H9 (cell line): Measurements from ENCODE around the gene NOC3L. TPM values are rescaled to one million over a fixed set of nuclear protein-coding genes. Genes with fewer than 3 reads are reported as not detected.

Experiments
- DNase-seq: peaks from one replicate; pipeline ENCODE4 v3.0.0-alpha.2; 2017
- H2AFZ ChIP-seq: one replicate; pipeline ENCODE4 v1.6.1; 2013; ENCODE audit warnings: mild to moderate bottlenecking, low read length, control low read depth, moderate library complexity
- H2AK5ac ChIP-seq: 2 replicates; pipeline ENCODE4 v1.6.1; 2013; ENCODE audit warnings: low read length, control low read depth, mixed read lengths; ENCODE audit not compliant: insufficient read length
- H2BK120ac ChIP-seq: one replicate; pipeline ENCODE4 v1.6.1; 2013; ENCODE audit warnings: low read depth, mild to moderate bottlenecking, low read length, control low read depth, inconsistent platforms; ENCODE audit not compliant: poor library complexity, severe bottlenecking
- H2BK12ac ChIP-seq: 2 replicates; pipeline ENCODE4 v1.6.1; 2013; ENCODE audit warnings: low read length, control low read depth, mixed read lengths, low read depth; ENCODE audit not compliant: insufficient read length
- H2BK15ac ChIP-seq: 2 replicates; pipeline ENCODE4 v1.6.1; 2013; ENCODE audit warnings: low read depth, low read length, control low read depth
- H2BK20ac ChIP-seq: one replicate; pipeline ENCODE4 v1.6.1; 2013; ENCODE audit warnings: low read depth, mild to moderate bottlenecking, low read length, control low read depth, inconsistent platforms; ENCODE audit not compliant: poor library complexity, severe bottlenecking
- H2BK5ac ChIP-seq: 2 replicates; pipeline ENCODE4 v1.6.1; 2013; ENCODE audit warnings: low read length, control low read depth, mixed read lengths; ENCODE audit not compliant: insufficient read length
- H3K14ac ChIP-seq: 2 replicates; pipeline ENCODE4 v1.6.1; 2013; ENCODE audit warnings: low read length, control low read depth; ENCODE audit not compliant: insufficient read depth
- H3K18ac ChIP-seq: 2 replicates; pipeline ENCODE4 v1.6.1; 2013; ENCODE audit warnings: low read depth, mild to moderate bottlenecking, mixed read lengths, low read length, control low read depth; ENCODE audit not compliant: insufficient read length
- H3K23ac ChIP-seq: 2 replicates; pipeline ENCODE4 v1.6.1; 2013; ENCODE audit warnings: low read length, control low read depth, mixed read lengths, low read depth; ENCODE audit not compliant: insufficient read length
- H3K23me2 ChIP-seq: 2 replicates; pipeline ENCODE4 v1.6.1; 2013; ENCODE audit warnings: low read depth, mild to moderate bottlenecking, mixed read lengths, low read length, control low read depth; ENCODE audit not compliant: insufficient read length, poor library complexity, severe bottlenecking
- H3K27ac ChIP-seq: 2 replicates; pipeline ENCODE4 v1.5.1; 2013; ENCODE audit warnings: low read length, control low read depth, mixed read lengths, low read depth; ENCODE audit not compliant: insufficient read length
- H3K27me3 ChIP-seq: 2 replicates; pipeline ENCODE4 v1.6.1; 2013; ENCODE audit warnings: low read length, control low read depth, inconsistent platforms; ENCODE audit not compliant: insufficient read depth
- H3K4ac ChIP-seq: 2 replicates; pipeline ENCODE4 v1.6.1; 2013; ENCODE audit warnings: low read depth, mild to moderate bottlenecking, control low read depth, inconsistent platforms, low read length, moderate library complexity
- H3K4me1 ChIP-seq: 2 replicates; pipeline ENCODE4 v1.6.1; 2013; ENCODE audit warnings: low read length, control low read depth, inconsistent platforms; ENCODE audit not compliant: insufficient read depth
- H3K4me2 ChIP-seq: 2 replicates; pipeline ENCODE4 v1.6.1; 2013; ENCODE audit warnings: low read length, control low read depth, mixed read lengths; ENCODE audit not compliant: insufficient read length, insufficient read depth
- H3K56ac ChIP-seq: 2 replicates; pipeline ENCODE4 v1.6.1; 2013; ENCODE audit warnings: low read depth, mild to moderate bottlenecking, mixed read lengths, low read length, control low read depth; ENCODE audit not compliant: insufficient read length
- H3K79me1 ChIP-seq: 2 replicates; pipeline ENCODE4 v1.6.1; 2013; ENCODE audit warnings: low read depth, mild to moderate bottlenecking, moderate library complexity, low read length, control low read depth, inconsistent platforms; ENCODE audit not compliant: insufficient read depth, poor library complexity, severe bottlenecking
- H3K79me2 ChIP-seq: 2 replicates; pipeline ENCODE4 v1.6.1; 2013; ENCODE audit warnings: low read length, control low read depth, inconsistent platforms; ENCODE audit not compliant: insufficient read depth
- H3K9ac ChIP-seq: 2 replicates; pipeline ENCODE4 v1.6.1; 2013; ENCODE audit warnings: low read length, control low read depth, mixed read lengths; ENCODE audit not compliant: insufficient read length; ENCODE audit errors: extremely low read depth
- H3K9me3 ChIP-seq: one replicate; pipeline ENCODE4 v1.6.1; 2013; ENCODE audit warnings: low read depth, low read length, inconsistent platforms; ENCODE audit not compliant: control insufficient read depth
- H3T11ph ChIP-seq: one replicate; pipeline ENCODE4 v1.6.1; 2013; ENCODE audit warnings: mild to moderate bottlenecking, low read length, control low read depth, inconsistent platforms
- H4K20me1 ChIP-seq: one replicate; pipeline ENCODE4 v1.6.1; 2013; ENCODE audit not compliant: control insufficient read depth, insufficient read length, insufficient read depth
- H4K5ac ChIP-seq: 2 replicates; pipeline ENCODE4 v1.6.1; 2013; ENCODE audit warnings: low read depth, mild to moderate bottlenecking, mixed read lengths, low read length, control low read depth; ENCODE audit not compliant: insufficient read length
- H4K8ac ChIP-seq: replicated peaks from 2 replicates; pipeline ENCODE4 v1.6.1; 2013; ENCODE audit warnings: low read length, control low read depth, mixed read lengths, low read depth; ENCODE audit not compliant: insufficient read length
- H4K91ac ChIP-seq: 2 replicates; pipeline ENCODE4 v1.6.1; 2013; ENCODE audit warnings: low read depth, mild to moderate bottlenecking, moderate library complexity, mixed read lengths, low read length, control low read depth; ENCODE audit not compliant: insufficient read length
- H3K27ac Mint-ChIP-seq, 3 experiments: 2 replicates in 2 of 3; 3 replicates in 1 of 3; pipeline ENCODE4 v1.8.0; 2020 to 2021; ENCODE audit warnings: mixed read lengths in 3 of 3, mild to moderate bottlenecking in 1 of 3, moderate library complexity in 1 of 3
- H3K27me3 Mint-ChIP-seq: 2 replicates; pipeline ENCODE4 v1.8.0; 2021; ENCODE audit warnings: low read depth, mild to moderate bottlenecking, moderate library complexity, mixed read lengths
- H3K36me3 Mint-ChIP-seq, 3 experiments: 2 replicates in 2 of 3; 3 replicates in 1 of 3; pipeline ENCODE4 v1.8.0; 2020 to 2021; ENCODE audit warnings: low read depth in 3 of 3, mixed read lengths in 3 of 3; ENCODE audit not compliant: insufficient read depth in 1 of 3
- H3K4me1 Mint-ChIP-seq, 2 experiments: 2 replicates each; pipeline ENCODE4 v1.8.0; 2020; ENCODE audit warnings: mixed read lengths in 2 of 2
- H3K4me3 Mint-ChIP-seq, 2 experiments: 2 replicates in 1 of 2; 3 replicates in 1 of 2; pipeline ENCODE4 v1.8.0; 2020 to 2021; ENCODE audit warnings: mild to moderate bottlenecking in 2 of 2, mixed read lengths in 2 of 2, moderate library complexity in 1 of 2
- H3K9me3 Mint-ChIP-seq, 2 experiments: 2 replicates in 1 of 2; 3 replicates in 1 of 2; pipeline ENCODE4 v1.8.0; 2020; ENCODE audit warnings: mild to moderate bottlenecking in 2 of 2, mixed read lengths in 2 of 2, moderate library complexity in 1 of 2
- CTCF ChIP-seq: fragments of 200-600 bp; sonication (generic); conservative IDR thresholded peaks from 3 replicates; pipeline ENCODE4 v1.8.0; 2021; ENCODE audit warnings: antibody characterized with exemption, mild to moderate bottlenecking
- whole genome bisulfite sequencing: extraction: QIAGEN DNeasy Blood & Tissue Kit; methylation state at CpG from one replicate; pipeline ENCODE4 v1.1.7; 2013; ENCODE audit warnings: missing lambda C conversion rate, low lambda C conversion rate, mixed read lengths; ENCODE audit not compliant: insufficient read length; ENCODE audit errors: extremely low coverage; 5-methylcytosine and 5-hydroxymethylcytosine counted together
- total RNA-seq: library from RNA; stranded (reverse); gene quantifications from 2 replicates; pipeline ENCODE4 v1.2.1, GENCODE V29; 2021

NOC3L gene
- total RNA-seq, 1 experiment from 2014 or later: 35.8 TPM

- H2BK15ac ChIP-seq: no peak overlapping the region
- no peaks in the 10 kb centered on the region for H3K9me3 ChIP-seq
- H3K4ac ChIP-seq: no peak overlapping the region
- Mint-ChIP-seq H3K36me3 (no peaks in the 10 kb centered on the region), H3K9me3 (no peaks in the 10 kb centered on the region), H3K4me1 (peaks cover 0 to 2% of the 10 kb centered on the region in 2 experiments; a peak in 1 of 4 replicates), H3K4me3 (no peak overlapping the region), H3K27ac (no peak overlapping the region), H3K27me3 (no peaks in the 10 kb centered on the region; the same call in 1 of the 2 replicates)
- H2BK5ac ChIP-seq: no peak overlapping the region
- H2AK5ac ChIP-seq: no peak overlapping the region
- no peak overlapping the region for H4K5ac ChIP-seq
- H4K20me1 ChIP-seq: no peaks in the 10 kb centered on the region
- H4K8ac ChIP-seq: no peak overlapping the region
- H3K4me1 ChIP-seq: no peaks in the 10 kb centered on the region
- no peaks in the 10 kb centered on the region for H3K79me1 ChIP-seq
- no peak overlapping the region for H3T11ph ChIP-seq
- no peak overlapping the region for H2BK120ac ChIP-seq
- no CpG with 5 or more reads among the region's 3 CpGs for WGBS
- H4K91ac ChIP-seq: no peak overlapping the region
- no peak overlapping the region for H3K18ac ChIP-seq
- H3K27me3 ChIP-seq: no peaks in the 10 kb centered on the region
- no peak overlapping the region for H3K56ac ChIP-seq
- H2BK20ac ChIP-seq: no peak overlapping the region
- no peaks in the 10 kb centered on the region for H3K79me2 ChIP-seq
- no peak for TF ChIP-seq CTCF
- no peaks in the 10 kb centered on the region for H3K23me2 ChIP-seq
- no peak overlapping the region for H3K14ac ChIP-seq
- no peak overlapping the region for H3K27ac ChIP-seq
- H2BK12ac ChIP-seq: no peak overlapping the region
- H3K4me2 ChIP-seq: no peak overlapping the region
- H3K23ac ChIP-seq: no peak overlapping the region
- no peak for DNase-seq
- H2AFZ ChIP-seq: no peak overlapping the region
- no peak overlapping the region for H3K9ac ChIP-seq
Measured at GRCh38 chr10:94300042-94300441, 62.7 kb downstream of the NOC3L start.
